ENCODE results near the gene IL34. TPM values are rescaled to one million over a fixed set of nuclear protein-coding genes. Genes with fewer than 3 reads are reported as not detected.

Gene IL34
- total RNA-seq, 1 donor from 2014 or later, result 6.1 TPM

- Histone ChIP-seq H3K9me3 (no peaks in the 10 kb centered on the region), H3K4me1 (peaks cover 23% of the 10 kb centered on the region), H3K36me3 (peaks cover 4 to 50% of the 10 kb centered on the region in 2 donors), H3K27ac (peak overlapping the region; percentile 68), H3K4me3 (no peak overlapping the region), H3K27me3 (no peaks in the 10 kb centered on the region)
- intact Hi-C loops (cut with DNase I), result no loop called here
- TF ChIP-seq POLR2A (IDR thresholded peaks at IDR 0.05) (no peak), CTCF (IDR thresholded peaks at IDR 0.05) (no peak), POLR2AphosphoS5 (IDR thresholded peaks at IDR 0.05; ENCODE audit: insufficient read depth in 1 of 2, low read depth in 1 of 2) (peak in 1 of 2 donors; percentile 29)
- no peak for DNase-seq (ENCODE audit: extremely low spot score in 2 of 2)
Observed at GRCh38 chr16:70661918-70662641, 15.7 kb downstream of the IL34 start.

- Histone ChIP-seq H3K4me1 (peaks cover 23% of the 10 kb centered on the region), H3K36me3 (peaks cover 4 to 53% of the 10 kb centered on the region in 2 donors), H3K27me3 (no peaks in the 10 kb centered on the region), H3K9me3 (no peaks in the 10 kb centered on the region), H3K27ac (peak overlapping the region; percentile 68), H3K4me3 (no peak overlapping the region)
- intact Hi-C loops (cut with DNase I), result no loop called here
- TF ChIP-seq POLR2A (IDR thresholded peaks at IDR 0.05), result no peak
- TF ChIP-seq CTCF (IDR thresholded peaks at IDR 0.05), result no peak
- peak in 1 of 2 donors; percentile 9 for TF ChIP-seq POLR2AphosphoS5 (IDR thresholded peaks at IDR 0.05; ENCODE audit: insufficient read depth in 1 of 2, low read depth in 1 of 2)
- no peak for DNase-seq (ENCODE audit: extremely low spot score in 2 of 2)
Observed at GRCh38 chr16:70662991-70663523, 16.7 kb downstream of the IL34 start.

- intact Hi-C loops (cut with DNase I), result no loop called here
- H3K27ac ChIP-seq, result peak overlapping the region; percentile 68
Observed at GRCh38 chr16:70663524-70664324, 17.4 kb downstream of the IL34 start.

GRCh38 chr16:70664325-70665112 lies 18.2 kb downstream of the IL34 start:
- TF ChIP-seq POLR2A (IDR thresholded peaks at IDR 0.05) (no peak), CTCF (IDR thresholded peaks at IDR 0.05) (no peak), POLR2AphosphoS5 (IDR thresholded peaks at IDR 0.05; ENCODE audit: insufficient read depth in 1 of 2, low read depth in 1 of 2) (no peak)
- no peak overlapping the region for H3K27ac ChIP-seq
- no peak overlapping the region for H3K4me3 ChIP-seq
- no peak for DNase-seq (ENCODE audit: extremely low spot score in 2 of 2)
- H3K36me3 ChIP-seq, result peaks cover 4 to 68% of the 10 kb centered on the region in 2 donors
- peaks cover 23% of the 10 kb centered on the region for H3K4me1 ChIP-seq
- intact Hi-C loops (cut with DNase I), result no loop called here
- no peaks in the 10 kb centered on the region for H3K9me3 ChIP-seq
- H3K27me3 ChIP-seq, result no peaks in the 10 kb centered on the region

More at GRCh38 chr16:70663524-70664324, 17.4 kb downstream of the IL34 start:
- Histone ChIP-seq H3K36me3 (peaks cover 4 to 60% of the 10 kb centered on the region in 2 donors), H3K9me3 (no peaks in the 10 kb centered on the region), H3K4me1 (peaks cover 23% of the 10 kb centered on the region), H3K27me3 (no peaks in the 10 kb centered on the region), H3K4me3 (no peak overlapping the region)
- no peak for DNase-seq (ENCODE audit: extremely low spot score in 2 of 2)
- TF ChIP-seq POLR2A (IDR thresholded peaks at IDR 0.05) (no peak), CTCF (IDR thresholded peaks at IDR 0.05) (no peak), POLR2AphosphoS5 (IDR thresholded peaks at IDR 0.05; ENCODE audit: insufficient read depth in 1 of 2, low read depth in 1 of 2) (no peak)

Data from vagina (tissue), 2 donors.